GM23338 (cell line): ENCODE measurements around the gene MR1.

Source experiments
- CREB1 ChIP-seq: fragments of 250-450 bp; sonication (Bioruptor Pico); IDR thresholded peaks from 2 replicates; pipeline ENCODE4 v1.5.0; 2020; ENCODE audit warnings: low read depth, mild to moderate bottlenecking, moderate library complexity
- CTCF ChIP-seq, 2 experiments: fragments of 200-600 bp in 1 of 2; sonication (generic) in 1 of 2; conservative IDR thresholded peaks; 2 replicates each; pipeline versions ENCODE4 v1.5.1 to v1.6.1; 2016 to 2017; ENCODE audit warnings: antibody characterized with exemption in 2 of 2, low read depth in 2 of 2, mild to moderate bottlenecking in 2 of 2, moderate library complexity in 1 of 2
- POLR2AphosphoS5 ChIP-seq: IDR thresholded peaks from 2 replicates; pipeline ENCODE4 v1.6.1; 2016; ENCODE audit warnings: antibody characterized with exemption, low read depth

GRCh38 chr1:181032535-181032934 lies 1.2 kb upstream of the MR1 start:
- no peak for TF ChIP-seq CTCF (conservative IDR thresholded peaks at IDR 0.05; ENCODE audit: low read depth in 2 of 2)
- no peak for TF ChIP-seq CREB1 (CRISPR knock-in tag)
- TF ChIP-seq POLR2AphosphoS5 = no peak
